NCI-H2196 (cell line): ENCODE results near the gene CABP4.
A peak's percentile ranks its signal among the peaks of the same experiment; 100 is the strongest.
"Not testable (repeated sequence)": the region's sequence is repeated elsewhere in the genome, so short reads cannot be mapped to it uniquely, and the experiment has no call there.

Experiments used
- DNase-seq: peaks from one replicate; lab custom pipeline; 2025; ENCODE audit not compliant: unreplicated experiment; lab: John Stamatoyannopoulos, UW

The CABP4 gene

DNA sequence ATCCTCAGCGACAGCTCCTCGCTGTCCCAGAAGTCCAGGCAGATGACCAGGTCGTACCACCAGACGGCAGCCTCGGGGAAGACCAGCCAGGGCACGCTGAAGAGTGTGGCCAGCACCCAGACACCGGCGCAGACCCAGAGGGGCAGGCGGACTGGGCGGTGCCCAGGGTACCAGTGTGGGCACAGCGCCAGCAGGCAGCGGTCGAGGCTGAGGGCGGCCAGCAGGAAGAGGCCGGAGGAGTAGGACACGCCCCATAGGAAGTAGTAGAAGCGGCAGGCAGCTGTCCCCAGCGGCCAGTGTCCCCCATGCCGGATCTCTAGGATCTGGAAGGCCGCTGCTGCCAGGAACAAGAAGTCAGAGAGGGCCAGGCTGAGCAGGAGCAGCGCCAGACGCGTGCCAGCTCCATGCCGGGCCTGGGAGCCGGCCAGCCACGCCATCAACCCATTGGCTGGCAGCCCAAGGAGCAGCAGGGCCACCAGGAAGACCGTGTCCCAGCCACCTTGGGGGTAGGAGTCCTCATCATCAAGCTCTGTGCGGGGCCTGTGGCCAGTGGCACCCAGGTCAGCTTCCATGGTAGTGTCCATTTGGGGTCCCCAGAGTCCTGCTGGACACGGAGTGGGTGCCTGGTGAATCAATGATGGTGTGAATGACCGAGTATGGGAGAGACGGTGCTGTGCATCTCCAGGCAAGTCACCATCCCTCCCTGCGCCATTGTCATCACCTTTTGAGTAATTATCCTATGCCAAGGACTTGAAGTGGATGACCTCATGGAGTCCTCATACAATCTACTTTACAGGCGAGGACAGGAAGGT lies 2.8 kb upstream of the CABP4 start, which contains the start of gene GPR152:
TSS of gene GPR152 (minus strand) at position 589 of the 812 bp plus-strand sequence. CDS start at position 584, 5 bp downstream.
- peak; percentile 59 for DNase-seq

DNA sequence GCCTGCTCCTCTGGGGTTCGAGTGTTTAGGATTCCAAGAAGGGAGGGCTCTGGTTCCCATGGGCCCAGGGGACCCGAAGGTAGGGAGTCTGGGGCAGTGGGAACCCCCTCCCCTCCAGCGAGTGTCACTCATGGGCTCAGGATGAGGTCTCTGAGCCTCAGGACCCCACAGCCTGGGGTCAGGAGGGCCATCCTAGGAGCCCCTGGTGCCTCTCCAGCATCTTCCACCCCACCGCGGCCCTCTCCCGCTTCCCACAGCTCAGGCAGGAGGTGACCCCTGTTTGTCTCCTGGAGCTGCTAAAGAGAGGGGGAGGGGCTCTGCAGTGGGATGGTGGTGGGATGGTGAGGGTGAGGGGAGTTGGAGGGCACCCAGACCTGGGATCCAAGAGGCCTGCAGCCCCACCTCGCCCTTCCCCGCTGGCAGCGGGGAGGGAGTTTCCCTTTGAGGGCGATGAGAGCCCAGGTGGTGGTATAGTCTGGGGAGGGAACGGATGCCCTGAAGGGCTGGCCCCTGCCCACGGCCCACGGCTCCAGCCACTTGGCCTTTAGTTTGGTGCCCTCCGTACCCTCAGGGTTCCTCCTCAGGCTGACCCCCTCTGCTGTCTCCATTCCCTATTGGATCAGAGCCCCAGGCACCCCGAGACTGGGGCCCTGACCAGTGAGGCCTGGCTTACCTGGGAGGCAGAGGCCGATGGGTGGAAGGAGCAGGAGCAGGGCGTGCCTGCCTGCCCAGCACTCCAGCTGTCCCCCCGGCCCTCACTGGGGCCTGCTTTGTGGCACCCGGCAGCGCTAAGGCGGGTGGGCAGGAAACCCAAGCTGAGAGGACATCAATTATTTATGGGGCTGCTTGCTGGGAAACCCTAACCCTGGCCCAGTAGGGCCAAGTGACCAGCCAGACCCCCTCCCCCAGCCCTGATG lies 1.1 kb upstream of the CABP4 start:
- DNase-seq, result no peak

DNA sequence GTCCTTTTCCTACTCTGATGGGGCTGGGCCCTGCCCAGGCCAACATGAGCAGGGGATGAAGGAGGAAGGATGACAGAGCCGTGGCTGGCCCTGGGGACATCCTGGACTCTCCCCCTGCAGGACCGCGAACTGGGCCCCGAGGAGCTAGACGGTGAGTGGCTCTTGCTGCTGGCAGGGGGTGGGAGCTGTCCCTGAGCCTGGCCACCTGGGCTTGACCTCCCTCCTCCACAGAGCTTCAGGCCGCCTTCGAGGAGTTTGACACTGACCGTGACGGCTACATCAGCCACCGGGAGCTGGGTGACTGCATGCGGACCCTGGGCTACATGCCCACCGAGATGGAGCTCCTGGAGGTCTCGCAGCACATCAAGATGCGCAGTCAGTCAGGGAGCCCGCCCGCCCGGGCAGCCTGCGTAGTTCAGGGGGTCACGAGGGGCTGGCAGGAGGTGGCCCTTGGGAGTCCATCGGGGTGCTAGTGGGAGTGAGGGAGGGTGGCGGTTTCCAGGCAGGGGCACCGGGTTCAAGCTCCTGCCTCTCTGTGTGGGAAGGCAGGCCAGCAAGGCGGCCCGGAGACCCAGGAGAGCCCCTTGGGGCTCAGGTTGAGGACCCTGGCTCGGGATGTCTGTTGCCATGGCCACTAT lies 1.0 kb downstream of the CABP4 start:
- no peak for DNase-seq

DNA sequence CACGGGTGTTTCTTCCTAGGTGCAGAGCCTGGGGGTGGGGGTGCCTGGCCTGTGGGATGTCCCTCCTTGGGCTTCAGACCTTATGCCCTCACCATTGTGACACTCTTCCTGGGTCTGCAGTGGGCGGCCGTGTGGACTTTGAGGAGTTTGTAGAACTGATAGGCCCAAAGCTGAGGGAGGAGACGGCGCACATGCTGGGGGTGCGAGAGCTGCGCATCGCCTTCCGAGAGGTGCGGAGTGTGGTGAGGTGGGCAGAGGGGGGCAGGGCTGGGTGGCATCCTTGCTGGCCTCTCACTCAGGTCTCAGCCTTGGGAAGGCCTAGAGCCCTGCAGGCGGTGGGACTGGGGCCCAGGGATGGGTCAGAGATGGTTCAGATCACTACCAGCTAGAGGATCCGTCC lies 2.3 kb downstream of the CABP4 start:
- DNase-seq, result no peak

DNA sequence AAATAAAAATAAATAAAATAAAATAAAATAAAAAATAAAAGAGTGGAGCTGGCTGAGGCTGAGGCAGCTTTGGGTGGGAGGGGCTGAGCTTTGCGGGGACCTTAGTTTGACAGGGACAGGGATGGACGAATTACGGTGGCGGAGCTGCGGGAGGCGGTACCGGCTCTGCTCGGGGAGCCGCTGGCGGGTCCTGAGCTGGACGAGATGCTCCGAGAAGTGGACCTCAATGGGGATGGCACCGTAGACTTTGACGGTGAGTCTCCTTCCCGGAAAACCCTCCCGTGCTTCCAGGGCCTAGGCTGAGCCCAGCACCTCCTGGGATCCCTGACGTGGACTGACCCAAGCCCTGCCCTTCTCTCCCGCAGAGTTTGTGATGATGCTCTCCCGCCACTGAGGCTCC lies 3.1 kb downstream of the CABP4 start:
- no peak for DNase-seq

DNA sequence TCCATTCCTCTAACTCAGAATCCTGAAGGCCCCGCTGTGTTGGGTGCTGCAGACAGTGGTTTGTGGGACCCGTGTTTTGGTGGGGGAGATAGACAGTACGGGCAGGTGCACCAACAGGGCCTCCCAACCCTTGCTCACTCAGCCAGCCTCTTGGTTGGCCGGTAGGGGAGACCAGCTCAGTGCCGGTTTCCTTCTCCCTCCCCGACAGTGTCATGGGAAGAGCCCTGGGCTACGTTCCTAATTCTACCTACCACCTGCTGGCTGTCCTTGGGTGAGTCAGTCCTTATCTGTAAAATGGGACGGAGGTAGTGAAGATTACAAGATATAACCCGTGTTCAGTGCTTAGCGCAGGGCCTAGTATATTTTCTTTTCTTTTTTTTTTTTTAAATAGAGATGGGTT lies 8.0 kb downstream of the CABP4 start:
- DNase-seq, result no peak

DNA sequence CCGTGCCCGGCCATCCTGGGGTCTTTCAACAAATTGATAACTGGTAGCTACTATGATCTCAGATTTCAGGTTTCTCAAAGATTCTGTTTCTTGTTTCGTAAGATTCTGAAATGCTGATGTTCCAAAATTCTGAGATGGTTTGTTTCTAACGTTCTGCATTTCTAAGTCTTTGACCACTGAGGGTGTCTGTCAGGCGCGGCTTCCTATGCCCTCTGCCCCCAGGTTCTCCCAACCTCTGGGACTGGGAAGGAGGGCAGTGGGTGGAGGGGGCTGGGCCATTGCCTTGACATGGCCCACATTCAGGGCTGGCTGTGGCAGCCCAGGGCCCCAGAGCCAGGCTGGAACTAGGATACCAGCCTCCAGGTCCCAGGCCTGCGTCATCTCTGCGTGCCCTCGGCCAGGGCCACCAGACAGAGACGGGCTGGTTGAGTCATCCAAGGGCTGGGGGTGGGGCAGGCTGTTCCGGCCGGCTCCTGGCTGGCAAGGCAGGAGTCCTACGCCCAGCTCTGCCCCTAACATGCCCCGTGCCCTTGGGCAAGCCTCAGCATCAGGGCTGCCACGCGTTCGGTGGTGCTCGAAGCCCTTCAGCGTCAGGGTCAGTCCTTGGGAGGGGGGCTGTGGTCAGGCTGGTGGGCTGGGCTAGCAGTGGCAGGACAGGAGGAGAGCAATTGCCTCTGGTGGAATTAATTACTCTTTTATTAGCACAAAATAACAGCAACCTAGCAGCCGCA lies 8.7 kb downstream of the CABP4 start:
- DNase-seq, result no peak

DNA sequence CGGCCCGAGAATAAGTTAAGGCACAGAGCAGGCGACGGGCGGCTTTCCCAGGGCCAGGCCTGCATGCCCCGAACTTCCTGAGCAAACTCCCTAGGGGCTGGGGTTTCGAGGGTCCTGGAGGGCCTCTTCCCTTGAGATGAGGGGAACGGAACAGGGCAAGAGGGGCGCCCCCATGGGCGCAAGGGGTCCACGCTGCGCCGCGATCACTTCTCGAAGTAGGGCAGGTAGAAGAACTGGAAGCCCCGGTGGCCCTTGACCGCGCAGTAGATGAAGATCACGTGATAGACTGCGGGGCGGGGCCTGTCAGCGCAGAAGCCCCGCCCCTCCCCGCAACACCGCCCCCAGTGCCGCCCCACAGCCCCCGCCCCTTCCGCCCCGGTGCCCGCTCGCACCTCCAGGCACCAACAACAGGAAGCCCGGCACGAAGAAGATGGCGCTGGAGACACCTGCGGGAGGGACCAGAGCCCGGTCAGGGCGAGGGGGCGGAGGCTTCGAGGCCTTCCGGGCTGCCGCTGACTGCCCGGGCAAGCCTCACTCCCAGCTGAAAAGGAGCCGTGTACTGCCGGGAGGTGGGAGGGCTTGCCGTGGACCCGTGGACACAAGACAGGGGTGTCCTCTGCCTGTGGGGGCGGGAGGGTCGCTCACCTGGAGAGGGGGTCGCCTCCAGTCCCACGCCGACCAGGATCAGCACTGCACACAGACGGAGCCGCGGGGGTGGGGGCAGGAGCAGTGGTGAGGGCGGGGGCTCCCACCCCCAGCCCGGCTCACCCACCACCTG lies 9.4 kb downstream of the CABP4 start:
- peak; percentile 93 for DNase-seq

DNA sequence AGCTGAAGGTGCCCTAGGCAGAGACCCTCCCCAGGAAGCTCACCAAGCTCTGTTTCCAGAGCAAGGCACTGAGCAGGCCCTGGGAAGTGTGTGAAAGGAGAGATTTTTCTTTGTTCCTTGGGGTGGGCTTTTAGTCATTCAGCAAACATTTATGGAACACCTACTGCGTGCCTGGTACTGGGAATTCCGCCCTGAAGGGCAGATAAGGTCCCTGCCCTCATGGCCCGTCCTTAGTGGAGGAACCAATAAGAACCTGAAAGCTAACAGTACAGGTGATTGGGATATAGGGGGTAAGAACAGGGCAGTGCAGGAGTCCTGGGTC lies 10.0 kb downstream of the CABP4 start:
- no peak for DNase-seq

DNA sequence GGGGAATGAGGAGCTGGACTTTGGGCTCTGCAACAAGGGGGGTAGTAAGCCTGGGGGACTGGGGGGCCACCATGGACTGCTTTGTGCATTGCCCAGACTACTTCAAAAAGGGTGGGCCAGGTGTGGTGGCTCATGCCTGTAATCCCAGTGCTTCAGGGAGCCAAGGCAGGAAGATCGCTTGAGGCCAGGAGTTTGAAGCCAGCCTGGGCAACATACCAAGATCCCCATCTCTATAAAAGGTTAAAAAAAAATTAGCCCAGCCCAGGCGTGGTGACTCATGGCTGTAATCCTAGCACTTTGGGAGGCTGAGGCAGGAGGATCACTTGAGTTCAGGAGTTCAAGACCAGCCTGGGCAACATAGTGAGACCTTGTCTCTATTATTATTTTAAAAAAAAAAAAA lies 10.4 kb downstream of the CABP4 start:
- DNase-seq, result not testable (repeated sequence)

DNA sequence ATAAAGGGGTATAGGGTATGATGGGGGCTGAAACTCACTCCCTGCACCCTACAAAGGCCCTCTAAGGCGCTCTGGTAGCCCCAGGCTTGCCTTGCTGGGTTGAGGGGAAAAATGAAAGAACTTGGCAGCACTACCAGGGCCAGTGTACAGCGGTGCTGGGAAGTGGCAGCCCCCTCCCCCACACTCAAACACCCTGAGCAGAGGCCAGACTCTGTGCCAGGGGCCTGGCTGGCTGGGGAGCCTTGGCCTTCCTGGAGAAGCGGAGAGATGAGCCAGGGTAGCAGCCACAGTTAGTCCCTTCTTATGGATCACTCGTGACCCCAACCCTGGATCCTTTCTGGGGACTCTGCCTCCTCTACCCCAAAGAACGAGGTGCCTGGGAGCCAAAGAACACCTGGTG lies 11.2 kb downstream of the CABP4 start:
- DNase-seq, result peak; percentile 19

DNA sequence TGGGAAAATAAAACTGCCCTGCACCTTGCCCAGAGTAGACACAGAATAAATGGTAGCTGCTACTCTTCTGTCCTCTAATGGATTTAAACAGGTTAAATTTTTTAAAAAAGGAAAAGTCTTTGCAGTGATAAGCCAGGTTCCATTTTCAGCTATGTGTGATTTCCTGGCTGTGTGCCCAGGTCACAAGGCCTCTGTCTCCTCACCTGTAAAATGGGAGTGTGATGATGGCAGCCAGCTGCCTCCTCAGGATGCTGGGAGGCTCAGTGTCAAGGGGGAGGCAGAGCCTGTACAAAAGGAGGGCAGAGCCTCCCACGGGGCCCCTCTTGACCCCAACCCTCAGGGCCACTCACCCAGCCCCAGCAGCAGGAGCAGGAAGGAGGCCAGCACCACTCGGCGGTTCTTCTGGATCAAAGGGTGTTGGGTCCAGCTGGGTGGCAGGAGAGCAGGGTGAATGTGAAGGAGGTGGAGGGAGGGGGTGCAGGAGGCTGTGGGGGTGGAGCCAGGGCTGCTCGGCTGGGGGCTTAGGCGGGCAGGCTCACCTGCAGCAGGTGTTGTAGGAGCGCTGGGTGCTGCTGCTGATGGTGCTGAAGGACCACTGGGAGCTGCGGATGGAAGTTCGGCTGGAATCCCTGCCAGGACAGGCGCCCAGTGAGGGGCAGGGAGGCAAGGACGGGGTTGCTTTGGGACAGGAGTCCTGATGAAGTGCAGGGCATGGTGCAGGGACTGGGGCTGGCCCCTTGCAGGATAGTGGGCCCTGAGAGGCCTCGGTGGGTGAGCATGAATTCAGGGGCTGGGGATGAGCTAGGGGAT lies 12.0 kb downstream of the CABP4 start:
- no peak for DNase-seq

DNA sequence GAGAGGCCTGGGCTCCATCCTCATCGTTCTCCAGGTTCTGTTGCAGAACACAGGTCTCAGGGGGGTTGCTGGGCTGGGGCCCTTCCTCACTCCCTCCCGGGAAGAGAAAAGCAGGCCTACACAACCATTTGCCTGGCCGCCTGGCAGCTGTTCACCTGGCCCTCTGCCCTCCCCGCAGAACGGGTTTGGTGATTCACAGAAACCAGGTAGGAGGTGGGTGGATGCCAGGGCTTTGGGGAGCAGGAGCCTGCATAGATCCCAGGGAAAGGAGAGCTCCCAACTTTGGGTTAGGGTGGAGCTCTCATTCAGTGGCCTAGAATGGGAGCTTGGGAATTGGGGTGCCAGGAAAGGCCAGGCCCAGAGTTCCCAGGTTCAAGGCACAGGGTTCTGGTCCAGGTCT lies 12.9 kb downstream of the CABP4 start:
- peak; percentile 61 for DNase-seq

DNA sequence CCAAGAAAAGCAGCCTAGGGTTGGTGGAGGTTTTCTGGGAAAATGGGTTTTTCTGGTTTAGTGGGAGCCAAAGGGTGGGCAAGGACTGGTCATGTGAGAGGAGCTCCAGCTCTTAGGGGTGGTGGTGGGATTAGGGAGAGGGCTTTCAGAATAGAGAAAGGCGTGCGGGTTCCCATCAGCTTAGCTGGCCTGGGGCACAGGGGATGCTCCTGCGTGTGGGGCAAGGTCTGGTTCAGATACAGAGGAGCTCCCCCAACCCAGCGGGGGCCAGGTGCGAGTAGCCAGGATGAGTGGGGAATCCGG lies 13.3 kb downstream of the CABP4 start:
- no peak for DNase-seq

DNA sequence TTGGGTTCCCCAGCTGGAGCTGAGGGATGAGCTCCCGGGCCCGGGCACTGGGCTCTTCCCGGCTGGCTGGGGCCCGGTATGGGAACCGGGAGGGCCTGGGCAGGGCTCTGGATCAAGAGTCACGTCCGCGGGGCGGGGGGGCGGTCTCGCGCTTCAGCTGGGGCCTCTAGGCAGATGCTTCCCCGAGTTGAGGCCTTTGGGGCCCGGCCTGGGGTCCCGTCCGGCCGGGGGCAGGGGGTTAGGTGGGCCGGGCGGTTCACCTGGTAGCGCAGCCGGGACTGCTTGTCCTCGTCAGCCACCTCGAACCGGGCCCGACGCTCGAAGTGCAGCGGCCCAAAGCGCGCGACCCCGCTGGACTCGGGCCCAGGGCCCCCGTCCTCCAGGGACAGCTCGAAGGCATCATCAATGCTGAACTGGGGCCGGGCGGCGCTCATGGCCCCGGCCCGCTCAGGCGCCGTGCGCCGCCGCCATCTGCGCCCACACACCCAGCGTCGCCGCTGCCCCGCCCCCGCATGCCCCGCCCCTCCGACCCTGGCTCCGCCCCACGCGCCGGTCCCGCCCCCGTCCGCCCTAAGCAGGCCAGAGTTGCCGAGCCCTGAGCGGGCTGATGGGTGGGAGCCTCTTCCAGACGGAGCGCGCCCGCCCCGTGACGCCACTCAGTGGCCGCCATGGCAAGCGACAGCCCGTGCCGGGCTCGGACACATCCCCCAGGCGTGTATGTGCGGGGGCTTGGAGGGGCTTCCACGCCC lies 13.8 kb downstream of the CABP4 start, which contains the start of gene TMEM134:
TSS of gene TMEM134 (minus strand) at position 493 of the 749 bp plus-strand sequence. CDS start at position 434, 59 bp downstream.
- peak; percentile 91 for DNase-seq

DNA sequence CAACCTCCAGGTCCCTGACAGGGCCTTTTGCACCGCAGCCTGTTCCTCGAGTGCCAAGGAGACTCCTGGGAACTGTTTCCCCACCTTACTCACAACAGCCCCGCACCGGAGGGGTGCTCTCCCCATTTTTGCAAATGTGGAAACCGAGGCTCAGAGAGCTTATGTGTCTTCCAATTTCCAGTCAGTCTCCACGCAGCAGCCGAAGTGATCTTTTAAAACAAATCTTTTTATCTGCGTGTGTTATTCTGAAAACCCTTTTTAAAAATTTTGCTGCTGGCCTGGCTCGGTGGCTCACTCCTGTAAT lies 14.3 kb downstream of the CABP4 start:
- no peak for DNase-seq

DNA sequence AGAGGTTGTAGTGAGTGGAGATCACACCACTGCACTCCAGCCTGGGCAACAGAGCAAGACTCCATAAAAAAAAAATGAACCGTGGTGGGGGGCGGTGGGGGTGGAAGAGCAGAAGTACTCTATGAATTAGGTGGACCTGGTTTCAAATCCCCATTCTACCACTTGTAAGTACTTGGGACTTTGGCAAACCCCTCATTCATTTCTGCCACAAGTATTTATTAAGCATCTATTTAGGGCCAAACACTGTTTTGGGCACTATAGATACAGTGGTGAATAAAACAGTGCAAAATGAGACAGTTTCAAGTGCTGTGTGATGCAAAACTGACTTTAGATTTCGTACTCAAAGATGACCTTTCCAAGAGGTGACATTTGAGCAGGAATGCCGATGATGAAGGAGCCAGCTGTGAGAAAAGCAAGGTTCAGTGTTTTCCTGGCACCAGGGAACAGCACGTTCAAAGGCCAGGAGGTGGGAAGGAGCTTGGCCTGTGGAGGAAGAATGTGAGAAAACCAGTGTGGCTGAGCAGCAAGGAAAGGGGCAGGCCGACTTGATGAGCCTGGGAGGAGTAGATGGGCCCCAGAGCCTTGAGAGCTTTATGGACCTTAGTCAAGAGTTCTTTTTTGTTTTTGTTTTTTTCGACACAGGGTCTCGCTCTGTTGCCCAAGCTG lies 15.3 kb downstream of the CABP4 start:
- no peak for DNase-seq

DNA sequence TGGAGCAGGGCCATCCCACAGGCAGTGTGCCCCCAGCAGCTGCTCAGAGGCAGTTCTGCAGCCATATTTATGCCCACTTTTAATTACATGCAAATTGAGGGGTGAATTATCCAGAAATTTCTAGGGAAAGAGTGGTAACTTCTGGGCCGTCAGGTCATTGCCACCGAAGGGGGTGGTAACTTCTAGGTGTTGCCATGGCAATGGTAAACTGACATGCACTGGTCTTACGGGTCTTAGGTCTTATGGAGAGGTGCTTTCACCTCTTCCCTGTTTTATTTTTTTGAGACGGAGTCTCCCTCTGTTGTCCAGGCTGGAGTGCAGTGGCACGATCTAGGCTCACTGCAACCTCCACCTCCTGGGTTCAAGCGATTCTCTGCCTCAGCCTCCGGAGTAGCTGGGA lies 17.7 kb downstream of the CABP4 start:
- no peak for DNase-seq
